ENCODE data around the gene CCND1.

DNA sequence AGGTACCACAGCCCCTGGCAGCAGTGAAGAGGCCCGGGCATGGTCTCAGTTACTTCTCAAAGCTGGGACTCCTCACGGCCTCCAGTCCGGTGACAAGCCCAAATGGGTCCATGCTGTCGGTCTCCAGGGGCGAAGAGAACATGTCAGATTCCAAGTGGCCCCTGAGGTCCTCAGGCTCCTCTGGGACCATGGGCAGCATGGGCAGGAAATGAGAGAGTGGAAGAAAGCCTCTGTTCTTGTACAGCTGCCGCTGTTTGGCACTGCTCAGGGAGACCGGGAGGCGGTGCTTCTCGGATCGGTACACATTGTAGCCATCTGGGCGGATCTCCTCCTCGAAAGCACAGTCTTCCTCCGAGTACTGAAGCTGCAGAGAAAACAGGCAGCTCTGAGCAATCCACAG is 58.3 kb downstream of the CCND1 start:
- TF ChIP-seq POLR2A (IDR thresholded peaks at IDR 0.05; ENCODE audit: low read length) = no peak
- TF ChIP-seq GATA1 (IDR thresholded peaks at IDR 0.05; ENCODE audit: low read depth, low read length) = no peak

All from erythroblast (primary cell).